Sigmoid colon (tissue), 7 donors: ENCODE measurements around the gene BANK1. TPM values are rescaled to one million over a fixed set of nuclear protein-coding genes. Genes with fewer than 3 reads are reported as not detected.

Source experiments
- DNase-seq: peaks from one replicate; pipeline ENCODE4 v3.0.0-alpha.2; 2019
- H3K27ac ChIP-seq, 4 donors: fragments of 200-600 bp; sonication (generic); one replicate each; pipeline ENCODE4 v1.5.1; 2016 to 2019; ENCODE audit warnings: mild to moderate bottlenecking in 1 of 4
- H3K27me3 ChIP-seq, 3 donors: fragments of 200-600 bp; sonication (generic); one replicate each; pipeline ENCODE4 v1.5.1; 2019; ENCODE audit warnings: mild to moderate bottlenecking in 1 of 3
- H3K36me3 ChIP-seq, 4 donors: fragments of 200-600 bp; sonication (generic); one replicate each; pipeline ENCODE4 v1.5.1; 2016 to 2019
- H3K4me1 ChIP-seq, 4 donors: fragments of 200-600 bp; sonication (generic); one replicate each; pipeline ENCODE4 v1.5.1; 2017 to 2019
- H3K4me3 ChIP-seq, 4 donors: fragments of 200-600 bp; sonication (generic); one replicate each; pipeline ENCODE4 v1.5.1; 2017 to 2019; ENCODE audit warnings: mild to moderate bottlenecking in 2 of 4, moderate library complexity in 1 of 4
- H3K9me3 ChIP-seq, 4 donors: fragments of 200-600 bp in 3 of 4; sonication (generic) in 3 of 4; one replicate each; pipeline versions ENCODE4 v1.5.1 to v1.6.1; 2013 to 2019
- EP300 ChIP-seq, 4 donors: sonication (generic); formaldehyde crosslinking; IDR thresholded peaks; one replicate each; pipeline ENCODE4 v1.6.1; 2017; ENCODE audit warnings: antibody characterized with exemption in 4 of 4
- POLR2A ChIP-seq, 2 donors: fragments of 450-650 bp; IDR thresholded peaks; one replicate each; pipeline ENCODE4 v1.6.1; 2016; ENCODE audit warnings: antibody characterized with exemption in 2 of 2, mild to moderate bottlenecking in 2 of 2, moderate library complexity in 2 of 2
- POLR2AphosphoS5 ChIP-seq, 4 donors: sonication (generic); formaldehyde crosslinking; IDR thresholded peaks; one replicate each; pipeline ENCODE4 v1.6.1; 2017; ENCODE audit warnings: antibody characterized with exemption in 4 of 4
- WGBS, 2 donors: extraction: QIAGEN DNeasy Blood & Tissue Kit; methylation state at CpG; one replicate each; pipeline ENCODE4 v1.1.7; 2013; 5-methylcytosine and 5-hydroxymethylcytosine counted together
- intact Hi-C: fragments of 100-400 bp; cut with DNase I; formaldehyde crosslinking; loops from one replicate; pipeline ENCODE4 v1.15.1; 2023
- polyA plus RNA-seq, 3 donors: library from polyadenylated mRNA; stranded (reverse); fragments of 200-250 nt; gene quantifications; one replicate each; pipeline ENCODE4 v1.2.3, GENCODE V29; 2013
- total RNA-seq, 4 donors: library from RNA; depleted of rRNA; stranded (reverse); fragments of >200 nt; gene quantifications; one replicate each; pipeline ENCODE4 v1.1.0, GENCODE V29; 2016
- TF ChIP-seq, protein P1 (sequence below), 4 experiments: fragments of 450-650 bp in 3 of 4; fragments of 200-600 bp in 1 of 4; IDR thresholded peaks; one replicate each; pipeline ENCODE4 v1.5.1; 2016 to 2019; ENCODE audit warnings: antibody characterized with exemption in 4 of 4, mild to moderate bottlenecking in 3 of 4, moderate library complexity in 2 of 4
- donor health status: healthy with polysubstance abuse.
- donor health status: Bipolar disorder and iron deficiency.
- donor health status: healthy.

Gene BANK1
- total and polyA plus RNA-seq, 7 donors: 0.69 to 25.2 (median 1.2) TPM

DNA sequence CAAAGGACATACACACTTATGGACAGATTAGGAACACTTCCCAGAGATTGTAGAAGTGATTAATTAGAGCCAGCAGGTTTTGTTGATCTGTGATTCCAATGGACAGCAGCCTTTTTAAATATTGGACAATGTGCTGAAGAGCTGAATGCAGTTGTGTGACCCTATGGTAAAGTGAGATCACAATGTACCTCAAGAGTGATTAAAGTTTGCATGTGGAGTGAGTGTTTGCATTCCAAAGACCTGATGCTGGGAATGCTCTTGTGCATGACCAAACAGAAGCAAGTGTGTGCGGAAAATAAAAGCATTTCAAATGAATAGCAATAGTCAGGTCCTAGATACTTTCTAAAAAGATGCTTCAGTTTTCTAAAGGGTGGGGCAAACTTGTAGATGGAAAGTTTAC lies 154.1 kb downstream of the BANK1 start:
- H3K9me3 ChIP-seq: no peaks in the 10 kb centered on the region
- WGBS, 2 donors: 85 to 91% methylated on average over 1 of the region's 1 CpG
- no peak for DNase-seq
- no peaks in the 10 kb centered on the region for H3K27me3 ChIP-seq
- H3K4me1 ChIP-seq: no peaks in the 10 kb centered on the region
- H3K36me3 ChIP-seq: no peaks in the 10 kb centered on the region
- TF ChIP-seq EP300 (IDR thresholded peaks at IDR 0.05) (no peak), POLR2AphosphoS5 (IDR thresholded peaks at IDR 0.05) (no peak), POLR2A (IDR thresholded peaks at IDR 0.05) (no peak)
- TF ChIP-seq, protein P1, sequence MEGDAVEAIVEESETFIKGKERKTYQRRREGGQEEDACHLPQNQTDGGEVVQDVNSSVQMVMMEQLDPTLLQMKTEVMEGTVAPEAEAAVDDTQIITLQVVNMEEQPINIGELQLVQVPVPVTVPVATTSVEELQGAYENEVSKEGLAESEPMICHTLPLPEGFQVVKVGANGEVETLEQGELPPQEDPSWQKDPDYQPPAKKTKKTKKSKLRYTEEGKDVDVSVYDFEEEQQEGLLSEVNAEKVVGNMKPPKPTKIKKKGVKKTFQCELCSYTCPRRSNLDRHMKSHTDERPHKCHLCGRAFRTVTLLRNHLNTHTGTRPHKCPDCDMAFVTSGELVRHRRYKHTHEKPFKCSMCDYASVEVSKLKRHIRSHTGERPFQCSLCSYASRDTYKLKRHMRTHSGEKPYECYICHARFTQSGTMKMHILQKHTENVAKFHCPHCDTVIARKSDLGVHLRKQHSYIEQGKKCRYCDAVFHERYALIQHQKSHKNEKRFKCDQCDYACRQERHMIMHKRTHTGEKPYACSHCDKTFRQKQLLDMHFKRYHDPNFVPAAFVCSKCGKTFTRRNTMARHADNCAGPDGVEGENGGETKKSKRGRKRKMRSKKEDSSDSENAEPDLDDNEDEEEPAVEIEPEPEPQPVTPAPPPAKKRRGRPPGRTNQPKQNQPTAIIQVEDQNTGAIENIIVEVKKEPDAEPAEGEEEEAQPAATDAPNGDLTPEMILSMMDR (IDR thresholded peaks at IDR 0.05): no peak
- intact Hi-C loops: no loop called here
- H3K27ac ChIP-seq: no peak overlapping the region
- H3K4me3 ChIP-seq: no peak overlapping the region

DNA sequence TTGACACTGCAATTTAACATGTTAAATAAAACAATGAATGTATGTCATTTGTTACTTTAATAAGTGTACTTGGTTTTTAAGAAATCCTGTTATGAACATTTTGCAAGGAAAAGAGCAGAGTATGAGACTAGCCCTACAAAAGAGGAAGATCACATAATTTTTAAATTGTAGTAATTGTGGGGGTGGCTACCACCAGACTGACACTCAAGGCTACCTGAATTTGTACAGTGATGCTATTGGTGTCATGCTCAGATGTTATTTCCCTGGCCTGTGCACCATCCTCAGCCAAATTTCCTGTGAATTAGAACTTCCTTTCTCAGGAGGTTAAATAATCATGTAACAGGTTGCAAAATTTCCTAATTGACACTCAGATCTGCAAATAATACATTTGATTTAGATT lies 157.5 kb downstream of the BANK1 start:
- intact Hi-C loops: no loop called here
- no peaks in the 10 kb centered on the region for H3K27me3 ChIP-seq
- no peak for DNase-seq
- no peaks in the 10 kb centered on the region for H3K36me3 ChIP-seq
- H3K9me3 ChIP-seq: no peaks in the 10 kb centered on the region
- no peaks in the 10 kb centered on the region for H3K4me1 ChIP-seq
- TF ChIP-seq POLR2A (IDR thresholded peaks at IDR 0.05): no peak
- no peak overlapping the region for H3K27ac ChIP-seq
- no peak overlapping the region for H3K4me3 ChIP-seq

DNA sequence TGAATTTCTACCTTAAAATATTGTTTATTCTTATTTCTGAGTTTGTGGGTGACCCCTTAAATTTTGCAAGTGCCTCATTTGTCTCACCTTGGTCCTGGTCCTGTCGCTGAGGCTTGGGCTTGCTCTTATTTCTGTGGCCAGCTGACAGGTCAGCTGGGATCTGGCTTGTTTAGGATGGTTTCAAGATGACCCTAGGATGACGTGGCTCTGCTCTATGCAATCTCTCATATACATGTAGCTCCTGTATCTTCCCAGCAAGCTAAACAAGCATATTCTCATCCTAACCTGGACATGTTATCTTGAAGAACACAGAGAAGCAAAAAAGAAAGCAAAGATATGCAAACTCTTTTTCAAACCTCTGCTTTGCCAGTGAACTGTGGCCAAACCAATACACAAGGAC lies 158.4 kb downstream of the BANK1 start:
- Histone ChIP-seq H3K4me3 (no peak overlapping the region), H3K9me3 (no peaks in the 10 kb centered on the region), H3K27me3 (no peaks in the 10 kb centered on the region), H3K27ac (no peak overlapping the region), H3K36me3 (no peaks in the 10 kb centered on the region), H3K4me1 (peaks cover 0 to 3% (median 0%) of the 10 kb centered on the region in 4 donors)
- no peak for DNase-seq
- 84 to 86% methylated on average over 2 of the region's 2 CpGs for WGBS, 2 donors
- TF ChIP-seq POLR2AphosphoS5 (IDR thresholded peaks at IDR 0.05) (no peak), EP300 (IDR thresholded peaks at IDR 0.05) (no peak), POLR2A (IDR thresholded peaks at IDR 0.05) (no peak)
- TF ChIP-seq, protein P1 (IDR thresholded peaks at IDR 0.05): no peak
- intact Hi-C loops: no loop called here

DNA sequence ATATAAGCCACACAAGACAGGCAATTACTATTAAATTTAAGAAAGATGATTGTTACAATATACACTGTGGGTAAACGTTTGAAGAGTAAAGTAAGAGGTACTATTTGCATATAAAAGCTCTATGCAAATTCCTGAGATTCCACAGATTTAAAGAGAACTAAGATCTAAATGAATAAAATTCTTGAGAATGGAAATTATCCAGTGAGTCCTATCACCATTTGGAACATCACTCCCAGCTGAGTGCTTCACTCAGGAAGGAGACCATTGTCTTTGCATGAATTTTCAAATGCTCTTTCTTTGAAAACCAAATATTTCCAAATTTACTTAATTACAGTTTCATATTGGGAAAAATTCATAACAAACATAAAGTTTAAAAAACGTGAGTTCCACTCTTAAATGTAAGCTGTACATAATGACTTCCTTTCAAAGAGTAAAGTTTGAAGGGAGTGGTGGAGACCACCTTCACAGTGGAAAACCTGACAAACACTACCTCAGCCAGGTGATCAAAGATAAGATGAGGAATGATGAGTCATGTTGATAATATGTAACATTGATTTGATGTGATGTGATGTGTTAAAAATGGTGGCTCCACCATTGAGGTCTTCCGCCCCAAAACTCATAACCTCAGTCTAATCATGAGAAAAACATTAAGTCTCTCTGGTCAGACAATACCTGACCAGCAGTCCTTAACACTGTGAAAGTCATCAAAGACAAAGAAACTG lies 159.9 kb downstream of the BANK1 start:
- WGBS, 2 donors: 69 to 76% methylated on average over 3 of the region's 3 CpGs
- TF ChIP-seq EP300 (IDR thresholded peaks at IDR 0.05) (no peak), POLR2A (IDR thresholded peaks at IDR 0.05) (no peak), POLR2AphosphoS5 (IDR thresholded peaks at IDR 0.05) (no peak)
- TF ChIP-seq, protein P1 (IDR thresholded peaks at IDR 0.05): no peak
- H3K27ac ChIP-seq: no peak overlapping the region
- no peaks in the 10 kb centered on the region for H3K36me3 ChIP-seq
- H3K9me3 ChIP-seq: no peaks in the 10 kb centered on the region
- H3K4me3 ChIP-seq: no peak overlapping the region
- no peaks in the 10 kb centered on the region for H3K27me3 ChIP-seq
- DNase-seq: no peak
- intact Hi-C loops: no loop called here
- H3K4me1 ChIP-seq: peaks cover 0 to 8% (median 0%) of the 10 kb centered on the region in 4 donors

DNA sequence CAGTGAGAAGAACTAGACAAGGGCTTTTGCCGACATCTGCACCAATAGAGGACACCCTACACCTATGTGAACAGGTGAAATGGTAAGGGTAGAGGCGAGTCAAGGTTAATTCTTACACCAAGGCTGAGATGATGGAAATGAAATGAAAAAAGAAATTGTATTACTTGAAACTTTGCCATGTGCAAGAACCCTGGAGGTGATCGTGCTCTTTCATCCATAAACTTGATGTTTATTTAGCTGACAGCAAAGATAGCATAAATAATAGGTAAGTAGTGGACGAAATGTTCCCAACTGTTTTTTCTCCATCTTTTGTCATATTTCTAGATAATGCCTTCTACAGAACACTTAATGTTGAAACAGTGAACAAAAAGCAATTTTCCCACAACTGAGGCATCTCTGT lies 162.5 kb downstream of the BANK1 start:
- H3K27me3 ChIP-seq: no peaks in the 10 kb centered on the region
- 79 to 89% methylated on average over 4 of the region's 4 CpGs for WGBS, 2 donors
- no peaks in the 10 kb centered on the region for H3K9me3 ChIP-seq
- no peak overlapping the region for H3K4me3 ChIP-seq
- no peaks in the 10 kb centered on the region for H3K36me3 ChIP-seq
- H3K4me1 ChIP-seq: peaks cover 0 to 8% (median 0%) of the 10 kb centered on the region in 4 donors
- H3K27ac ChIP-seq: no peak overlapping the region
- TF ChIP-seq POLR2A (IDR thresholded peaks at IDR 0.05): no peak
- no peak for TF ChIP-seq POLR2AphosphoS5 (IDR thresholded peaks at IDR 0.05)
- no peak for TF ChIP-seq EP300 (IDR thresholded peaks at IDR 0.05)
- TF ChIP-seq, protein P1 (IDR thresholded peaks at IDR 0.05): no peak
- intact Hi-C loops: no loop called here
- DNase-seq: no peak
